PC-3 (cell line): Measurements from ENCODE around the gene NEK4. TPM values are rescaled to one million over a fixed set of nuclear protein-coding genes. Genes with fewer than 3 reads are reported as not detected.

Source experiments
- ATAC-seq: fragments of 200-7000 bp; cut with Tn5 transposase; 2 replicates; pipeline ENCODE4 v1.9.1; 2020; ENCODE audit warnings: mild to moderate bottlenecking, moderate library complexity
- BruUV-seq: library from RNA; stranded (reverse); fragments of 400-500 nt; replicated peaks from 2 replicates; lab custom pipeline; 2021; lab: Mats Ljungman, UMichigan
- CTCF ChIA-PET: fragments of 300-600 bp; sonication (Branson Sonifier 250); formaldehyde crosslinking; loops from one replicate; lab custom pipeline; 2022; ENCODE audit warnings: antibody characterized with exemption; lab: Charles Lee
- POLR2A ChIA-PET: fragments of 300-600 bp; sonication (Branson Sonifier 250); formaldehyde crosslinking; loops from one replicate; lab custom pipeline; 2022; ENCODE audit warnings: antibody characterized with exemption; ENCODE audit not compliant: unreplicated experiment; lab: Charles Lee
- DNase-seq: peaks from one replicate; pipeline ENCODE4 v3.0.0-alpha.2; 2015
- H2AFZ ChIP-seq: fragments of 300-600 bp; sonication (generic); 2 replicates; pipeline ENCODE4 v1.6.0; 2016; ENCODE audit warnings: antibody characterized with exemption, low read length
- H3F3A ChIP-seq: fragments of 300-600 bp; sonication (generic); one replicate; pipeline ENCODE4 v1.6.0; 2017; ENCODE audit warnings: antibody characterized with exemption, low read length, control low read depth, mild to moderate bottlenecking; ENCODE audit not compliant: unreplicated experiment
- H3K27ac ChIP-seq: fragments of 300-600 bp; sonication (generic); 2 replicates; pipeline ENCODE4 v1.5.1; 2016; ENCODE audit warnings: mild to moderate bottlenecking, low read length
- H3K27me3 ChIP-seq: fragments of 300-600 bp; sonication (generic); 2 replicates; pipeline ENCODE4 v1.6.1; 2016; ENCODE audit warnings: low read length, mixed read lengths
- H3K36me3 ChIP-seq: fragments of 300-600 bp; sonication (generic); 2 replicates; pipeline ENCODE4 v1.6.1; 2016; ENCODE audit warnings: low read depth, mixed run types, low read length, mixed read lengths
- H3K4me1 ChIP-seq: fragments of 300-600 bp; sonication (generic); 2 replicates; pipeline ENCODE4 v1.5.1; 2016; ENCODE audit warnings: low read length; ENCODE audit not compliant: insufficient read depth
- H3K4me2 ChIP-seq: fragments of 300-600 bp; sonication (generic); 2 replicates; pipeline ENCODE4 v1.6.0; 2016; ENCODE audit warnings: low read length
- H3K4me3 ChIP-seq: fragments of 300-600 bp; sonication (generic); 2 replicates; pipeline ENCODE4 v1.5.1; 2016; ENCODE audit warnings: mild to moderate bottlenecking, low read length, mixed read lengths
- H3K79me2 ChIP-seq: fragments of 300-600 bp; sonication (generic); 2 replicates; pipeline ENCODE4 v1.6.1; 2017; ENCODE audit warnings: low read length, mixed read lengths
- H3K9ac ChIP-seq: fragments of 300-600 bp; sonication (generic); 2 replicates; pipeline ENCODE4 v1.6.0; 2016; ENCODE audit warnings: mild to moderate bottlenecking, low read length
- H3K9me2 ChIP-seq: fragments of 300-600 bp; sonication (generic); replicated peaks from 2 replicates; pipeline ENCODE4 v1.6.1; 2016; ENCODE audit warnings: mixed run types, low read length, mixed read lengths
- H3K9me3 ChIP-seq: fragments of 300-600 bp; sonication (generic); 2 replicates; pipeline ENCODE4 v1.6.1; 2016; ENCODE audit warnings: low read length, mixed read lengths
- H4K20me1 ChIP-seq: fragments of 300-600 bp; sonication (generic); 2 replicates; pipeline ENCODE4 v1.6.1; 2016; ENCODE audit warnings: low read length, mixed read lengths
- CTCF ChIP-seq: fragments of 300-600 bp; sonication (generic); conservative IDR thresholded peaks from 2 replicates; pipeline ENCODE4 v1.5.1; 2017; ENCODE audit warnings: antibody characterized with exemption, low read depth, mild to moderate bottlenecking, low read length
- EZH2 ChIP-seq: fragments of 300-600 bp; sonication (generic); IDR thresholded peaks from one replicate; pipeline ENCODE4 v1.6.1; 2017; ENCODE audit warnings: antibody characterized with exemption, mild to moderate bottlenecking, low read length; ENCODE audit not compliant: unreplicated experiment
- EZH2phosphoT487 ChIP-seq: fragments of 300-600 bp; sonication (generic); IDR thresholded peaks from 2 replicates; pipeline ENCODE4 v1.6.1; 2018; ENCODE audit warnings: mild to moderate bottlenecking, antibody characterized with exemption, low read length, borderline replicate concordance
- intact Hi-C: fragments of 100-400 bp; cut with micrococcal nuclease; formaldehyde crosslinking; loops from 2 replicates; pipeline ENCODE4 v1.9.0; 2023
- total RNA-seq: library from RNA; depleted of rRNA; stranded (reverse); fragments of >200 nt; gene quantifications from 2 replicates; pipeline ENCODE4 v1.2.3, GENCODE V29; 2014

Gene NEK4
- total RNA-seq, 1 experiment from 2014 or later: 33.6 TPM

- Histone ChIP-seq H4K20me1 (no peaks in the 10 kb centered on the region), H3K79me2 (peaks cover 27% of the 10 kb centered on the region), H3K4me2 (peak overlapping the region; percentile 79), H3K9me2 (no peaks in the 10 kb centered on the region), H3K27me3 (no peaks in the 10 kb centered on the region), H3F3A (peaks cover 16% of the 10 kb centered on the region), H3K4me1 (peaks cover 26% of the 10 kb centered on the region), H3K36me3 (peaks cover 22% of the 10 kb centered on the region), H3K9ac (peak overlapping the region; percentile 75), H3K27ac (peak overlapping the region; percentile 97), H3K9me3 (no peaks in the 10 kb centered on the region), H3K4me3 (peak overlapping the region; percentile 49), H2AFZ (no peak overlapping the region)
- TF ChIP-seq EZH2 (no peak), CTCF (0 out of 2 replicates have a peak, but pooled peaks have one; percentile 11), EZH2phosphoT487 (no peak)
- peak; percentile 96 for ATAC-seq
- CTCF ChIA-PET: no interaction called here
- DNase-seq: peak; percentile 99
- POLR2A ChIA-PET: no interaction called here
- no TSS peak for BruUV-seq
- intact Hi-C loops: loop anchor here (1.0 kb wide), 1 partner anchor 14 kb away; the partner anchor contains the start of gene PBRM1
Measured at GRCh38 chr3:52670621-52671521, 99.9 kb downstream of the NEK4 start.

GRCh38 chr3:52663098-52663497 lies 107.6 kb downstream of the NEK4 start:
- intact Hi-C loops: no loop called here
- BruUV-seq: no TSS peak
- no peak overlapping the region for H2AFZ ChIP-seq
- H3K27me3 ChIP-seq: no peaks in the 10 kb centered on the region
- no peaks in the 10 kb centered on the region for H3K9me3 ChIP-seq
- no peak for TF ChIP-seq EZH2
- no peak for TF ChIP-seq EZH2phosphoT487
- TF ChIP-seq CTCF: no peak
- POLR2A ChIA-PET: no interaction called here
- no peak overlapping the region for H3K4me3 ChIP-seq
- H3K9me2 ChIP-seq: no peaks in the 10 kb centered on the region
- no peak overlapping the region for H3K9ac ChIP-seq
- H3K4me1 ChIP-seq: no peaks in the 10 kb centered on the region
- H3K4me2 ChIP-seq: no peak overlapping the region
- DNase-seq (no peak), ATAC-seq (no peak)
- H3K36me3 ChIP-seq: peaks cover 50% of the 10 kb centered on the region
- H3F3A ChIP-seq: no peaks in the 10 kb centered on the region
- no peaks in the 10 kb centered on the region for H3K79me2 ChIP-seq
- no peaks in the 10 kb centered on the region for H4K20me1 ChIP-seq
- H3K27ac ChIP-seq: no peak overlapping the region
- CTCF ChIA-PET: no interaction called here

GRCh38 chr3:52660046-52660445 lies 110.7 kb downstream of the NEK4 start:
- Histone ChIP-seq H2AFZ (no peak overlapping the region), H3K27me3 (no peaks in the 10 kb centered on the region), H3K79me2 (no peaks in the 10 kb centered on the region), H3K27ac (no peak overlapping the region), H4K20me1 (no peaks in the 10 kb centered on the region), H3K4me1 (no peaks in the 10 kb centered on the region), H3F3A (no peaks in the 10 kb centered on the region), H3K9me3 (no peaks in the 10 kb centered on the region), H3K9ac (no peak overlapping the region), H3K4me2 (no peak overlapping the region), H3K9me2 (no peaks in the 10 kb centered on the region), H3K4me3 (no peak overlapping the region), H3K36me3 (peaks cover 50% of the 10 kb centered on the region)
- DNase-seq: no peak
- no peak for ATAC-seq
- ChIA-PET POLR2A (no interaction called here), CTCF (no interaction called here)
- intact Hi-C loops: no loop called here
- TF ChIP-seq EZH2 (no peak), EZH2phosphoT487 (no peak), CTCF (no peak)
- no TSS peak for BruUV-seq
